ENCODE results near the gene ZC3H7B. TPM values are rescaled to one million over a fixed set of nuclear protein-coding genes. Genes with fewer than 3 reads are reported as not detected.

ZC3H7B gene
- total RNA-seq, 1 donor from 2014 or later = 54.7 TPM

DNA sequence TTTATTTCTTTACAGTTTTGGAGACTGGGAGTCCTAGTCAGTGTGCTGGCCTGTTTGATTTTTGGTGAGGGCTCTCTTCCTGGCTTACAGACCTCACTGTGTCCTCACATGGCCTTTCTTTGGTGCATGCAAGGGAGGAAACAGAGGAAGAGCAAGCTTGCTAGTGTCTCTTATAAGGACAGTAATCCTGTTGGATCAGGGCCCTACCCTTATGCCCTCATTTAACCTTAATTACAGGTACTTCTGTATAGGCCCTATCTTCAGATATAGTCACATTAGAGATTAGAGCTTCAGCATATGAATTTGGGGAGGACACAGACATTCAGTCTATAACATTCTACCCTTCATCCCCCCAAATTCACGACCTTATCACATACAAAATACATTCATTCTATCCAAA, 14.3 kb downstream of the ZC3H7B start:
- TF ChIP-seq, protein P1, sequence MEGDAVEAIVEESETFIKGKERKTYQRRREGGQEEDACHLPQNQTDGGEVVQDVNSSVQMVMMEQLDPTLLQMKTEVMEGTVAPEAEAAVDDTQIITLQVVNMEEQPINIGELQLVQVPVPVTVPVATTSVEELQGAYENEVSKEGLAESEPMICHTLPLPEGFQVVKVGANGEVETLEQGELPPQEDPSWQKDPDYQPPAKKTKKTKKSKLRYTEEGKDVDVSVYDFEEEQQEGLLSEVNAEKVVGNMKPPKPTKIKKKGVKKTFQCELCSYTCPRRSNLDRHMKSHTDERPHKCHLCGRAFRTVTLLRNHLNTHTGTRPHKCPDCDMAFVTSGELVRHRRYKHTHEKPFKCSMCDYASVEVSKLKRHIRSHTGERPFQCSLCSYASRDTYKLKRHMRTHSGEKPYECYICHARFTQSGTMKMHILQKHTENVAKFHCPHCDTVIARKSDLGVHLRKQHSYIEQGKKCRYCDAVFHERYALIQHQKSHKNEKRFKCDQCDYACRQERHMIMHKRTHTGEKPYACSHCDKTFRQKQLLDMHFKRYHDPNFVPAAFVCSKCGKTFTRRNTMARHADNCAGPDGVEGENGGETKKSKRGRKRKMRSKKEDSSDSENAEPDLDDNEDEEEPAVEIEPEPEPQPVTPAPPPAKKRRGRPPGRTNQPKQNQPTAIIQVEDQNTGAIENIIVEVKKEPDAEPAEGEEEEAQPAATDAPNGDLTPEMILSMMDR (IDR thresholded peaks at IDR 0.05) = no peak
- Mint-ChIP-seq H3K4me1 (ENCODE audit: low read depth) (no peaks in the 10 kb centered on the region), H3K27ac (ENCODE audit: unreplicated experiment) (no peak overlapping the region), H3K27me3 (ENCODE audit: low read depth) (no peaks in the 10 kb centered on the region), H3K36me3 (ENCODE audit: low read depth) (no peaks in the 10 kb centered on the region), H3K4me3 (ENCODE audit: unreplicated experiment) (no peak overlapping the region), H3K9me3 (ENCODE audit: low read depth) (no peaks in the 10 kb centered on the region)
- no peak for DNase-seq (ENCODE audit: low spot score)

DNA sequence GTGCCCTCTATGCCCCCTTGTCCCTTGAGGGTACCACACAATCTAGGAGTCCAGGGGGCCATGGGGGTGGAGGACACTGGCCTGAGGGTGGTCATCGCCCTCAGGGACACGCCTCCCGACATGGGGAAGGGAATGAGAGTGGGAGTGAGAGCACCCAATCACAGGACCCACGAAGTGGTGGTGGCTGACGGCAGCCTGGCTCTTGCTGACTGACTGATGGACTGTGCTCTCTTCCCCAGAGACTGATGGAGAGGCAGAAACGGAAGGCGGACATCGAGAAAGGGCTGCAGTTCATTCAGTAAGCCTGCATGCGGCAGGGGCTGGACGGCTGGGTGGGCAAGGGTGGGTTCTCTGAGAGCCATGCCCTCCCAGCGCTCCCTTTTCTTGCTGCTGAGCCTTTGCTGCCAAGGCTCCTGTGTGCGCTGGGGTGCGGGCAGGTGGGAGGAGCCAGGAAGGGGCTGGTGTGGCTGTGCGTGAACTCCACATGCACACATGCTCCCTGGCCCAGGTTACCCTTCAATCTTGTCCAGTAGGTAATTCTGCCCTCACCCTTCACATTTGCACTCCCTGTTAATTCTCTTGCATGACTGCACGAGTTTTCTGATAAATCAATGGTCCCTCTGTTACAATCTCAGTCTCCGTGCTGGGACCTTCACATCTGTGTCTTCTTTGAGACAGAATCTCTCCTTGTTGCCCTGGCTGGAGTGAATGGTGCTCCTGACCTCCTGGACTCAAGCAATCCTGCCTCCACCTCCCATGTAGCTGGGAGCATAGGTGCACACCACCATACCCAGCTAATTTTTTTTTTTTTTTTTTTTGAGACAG, 19.3 kb downstream of the ZC3H7B start:
- peaks cover 14% of the 10 kb centered on the region for H3K36me3 Mint-ChIP-seq (ENCODE audit: low read depth)
- DNase-seq (ENCODE audit: low spot score) = no peak
- no peaks in the 10 kb centered on the region for H3K27me3 Mint-ChIP-seq (ENCODE audit: low read depth)
- H3K4me3 Mint-ChIP-seq (ENCODE audit: unreplicated experiment) = no peak overlapping the region
- no peak overlapping the region for H3K27ac Mint-ChIP-seq (ENCODE audit: unreplicated experiment)
- TF ChIP-seq, protein P1 (IDR thresholded peaks at IDR 0.05) = no peak
- H3K4me1 Mint-ChIP-seq (ENCODE audit: low read depth) = no peaks in the 10 kb centered on the region
- no peaks in the 10 kb centered on the region for H3K9me3 Mint-ChIP-seq (ENCODE audit: low read depth)

DNA sequence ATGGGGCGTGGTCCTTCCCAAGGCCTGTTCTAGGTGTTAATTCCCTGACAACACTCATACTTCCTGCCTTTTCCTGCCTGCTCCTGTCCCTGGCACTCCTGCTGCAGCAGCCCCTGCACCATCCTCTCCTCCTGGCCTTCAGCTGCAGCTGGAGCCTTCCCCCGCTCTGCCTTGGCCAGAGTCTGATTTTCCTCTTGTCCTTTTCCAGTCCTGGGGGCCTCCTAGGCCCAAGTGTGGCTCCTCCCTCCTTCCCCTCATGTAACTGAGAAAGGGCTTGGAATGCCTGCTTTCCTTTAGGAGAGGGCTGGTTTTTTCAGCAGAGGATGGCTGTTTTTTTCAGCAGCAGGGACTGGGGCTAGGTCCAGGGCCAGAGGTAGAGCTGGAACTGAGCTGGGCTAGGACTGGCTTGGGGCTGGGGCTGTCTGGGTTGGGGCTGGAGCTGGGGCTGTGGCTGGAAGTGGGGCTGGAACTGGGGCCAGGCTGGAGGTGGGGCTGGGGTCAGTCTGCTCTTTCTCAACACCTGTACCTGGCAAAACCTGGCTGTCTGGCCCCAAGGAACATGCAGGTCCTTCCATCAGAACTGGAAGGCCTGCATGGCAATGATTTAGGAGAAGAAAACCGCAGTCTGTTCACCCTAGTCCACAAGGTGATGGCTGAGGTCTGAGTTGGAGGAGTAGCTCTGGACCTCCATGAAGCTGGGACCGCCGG, 23.6 kb downstream of the ZC3H7B start:
- Mint-ChIP-seq H3K36me3 (ENCODE audit: low read depth) (peaks cover 28% of the 10 kb centered on the region), H3K27me3 (ENCODE audit: low read depth) (no peaks in the 10 kb centered on the region), H3K9me3 (ENCODE audit: low read depth) (no peaks in the 10 kb centered on the region), H3K4me3 (ENCODE audit: unreplicated experiment) (no peak overlapping the region), H3K27ac (ENCODE audit: unreplicated experiment) (peak overlapping the region; percentile 61), H3K4me1 (ENCODE audit: low read depth) (no peaks in the 10 kb centered on the region)
- DNase-seq (ENCODE audit: low spot score) = no peak
- TF ChIP-seq, protein P1 (IDR thresholded peaks at IDR 0.05) = no peak

DNA sequence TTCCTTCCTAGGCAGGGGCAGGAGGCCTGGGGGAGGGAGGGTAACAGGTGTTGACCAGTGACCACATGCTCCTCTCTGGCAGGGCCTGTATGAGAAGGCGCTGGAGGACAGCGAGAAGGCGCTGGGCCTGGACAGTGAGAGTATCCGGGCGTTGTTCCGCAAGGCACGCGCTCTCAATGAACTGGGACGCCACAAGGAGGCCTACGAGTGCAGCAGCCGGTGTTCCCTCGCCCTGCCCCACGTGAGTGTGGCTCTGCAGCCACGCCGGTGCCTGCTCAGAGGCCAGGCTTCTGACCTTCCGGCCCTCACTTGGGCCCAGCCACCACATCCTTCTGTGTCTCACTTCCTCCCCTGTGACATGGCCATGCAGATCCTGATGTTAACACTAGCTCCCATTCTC, 25.8 kb downstream of the ZC3H7B start:
- Mint-ChIP-seq H3K4me3 (ENCODE audit: unreplicated experiment) (no peak overlapping the region), H3K27ac (ENCODE audit: unreplicated experiment) (no peak overlapping the region), H3K36me3 (ENCODE audit: low read depth) (peaks cover 31% of the 10 kb centered on the region), H3K9me3 (ENCODE audit: low read depth) (no peaks in the 10 kb centered on the region), H3K4me1 (ENCODE audit: low read depth) (no peaks in the 10 kb centered on the region), H3K27me3 (ENCODE audit: low read depth) (no peaks in the 10 kb centered on the region)
- TF ChIP-seq, protein P1 (IDR thresholded peaks at IDR 0.05) = no peak
- DNase-seq (ENCODE audit: low spot score) = no peak

DNA sequence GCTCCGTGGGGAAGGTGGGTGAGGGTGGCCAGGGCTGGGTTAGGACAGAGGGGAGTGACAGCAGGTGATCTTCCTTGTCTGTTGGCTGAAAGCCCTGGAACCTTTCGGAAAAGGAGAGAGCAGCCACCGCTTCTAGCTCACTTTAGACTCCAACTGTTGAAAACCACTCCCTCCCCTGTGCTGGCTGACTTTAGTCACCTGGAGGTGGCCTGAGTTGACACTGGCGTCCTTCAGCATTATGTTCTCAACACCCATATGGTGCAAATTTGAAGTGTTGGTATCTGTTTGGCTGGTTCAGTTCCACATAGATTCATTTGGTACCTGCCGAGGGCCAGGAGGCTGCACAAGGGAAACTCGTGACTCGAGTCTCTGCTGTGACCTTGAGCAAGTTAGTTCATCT, 28.8 kb downstream of the ZC3H7B start:
- Mint-ChIP-seq H3K9me3 (ENCODE audit: low read depth) (no peaks in the 10 kb centered on the region), H3K4me1 (ENCODE audit: low read depth) (no peaks in the 10 kb centered on the region), H3K36me3 (ENCODE audit: low read depth) (peaks cover 27% of the 10 kb centered on the region), H3K27ac (ENCODE audit: unreplicated experiment) (no peak overlapping the region), H3K27me3 (ENCODE audit: low read depth) (no peaks in the 10 kb centered on the region), H3K4me3 (ENCODE audit: unreplicated experiment) (no peak overlapping the region)
- no peak for DNase-seq (ENCODE audit: low spot score)
- TF ChIP-seq, protein P1 (IDR thresholded peaks at IDR 0.05) = no peak
